Measurements from ENCODE around the gene KRTAP29-1. TPM values are rescaled to one million over a fixed set of nuclear protein-coding genes. Genes with fewer than 3 reads are reported as not detected.
"Not testable (repeated sequence)": the region's sequence is repeated elsewhere in the genome, so short reads cannot be mapped to it uniquely, and the experiment has no call there.

The KRTAP29-1 gene
- total RNA-seq, 3 donors from 2014 or later (not counting 1 experiment from before 2014, with no cell fraction given) = not detected

DNA sequence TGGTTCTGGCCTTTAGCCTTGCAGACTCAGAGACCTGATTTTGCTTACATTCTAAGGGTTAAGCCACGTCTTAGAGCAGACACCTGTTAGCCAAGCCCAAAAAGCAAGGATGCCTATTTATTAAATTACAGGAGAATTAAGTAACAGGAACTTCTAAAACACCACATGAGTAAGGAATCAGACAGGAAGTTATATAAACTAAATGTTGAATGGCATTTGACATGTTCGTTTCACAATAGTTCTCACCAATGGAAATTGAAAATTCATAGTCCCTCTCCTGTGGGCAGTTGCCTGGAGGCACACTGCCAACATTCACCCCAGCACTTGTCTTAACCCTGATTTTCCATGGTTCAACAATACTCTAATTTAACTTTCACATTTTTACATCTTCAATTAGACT lies 18.1 kb downstream of the KRTAP29-1 start:
- 13% methylated on average over 2 of the region's 2 CpGs for WGBS (ENCODE audit: insufficient coverage)
- ATAC-seq = no peak
- no peaks in the 10 kb centered on the region for H3K4me1 Mint-ChIP-seq
- no peak overlapping the region for H3K27ac Mint-ChIP-seq
- DNase-seq = peak in 1 of 2 donors; percentile 4
- Histone ChIP-seq H3K4me1 (ENCODE audit: control insufficient read depth, insufficient read depth, low read length) (no peaks in the 10 kb centered on the region), H3K27ac (ENCODE audit: low read length) (no peak overlapping the region), H3K36me3 (ENCODE audit: control insufficient read depth, insufficient read depth, low read length) (no peaks in the 10 kb centered on the region), H3K27me3 (ENCODE audit: control insufficient read depth, insufficient read depth, low read length) (no peaks in the 10 kb centered on the region), H3K9me3 (ENCODE audit: control insufficient read depth, insufficient read depth, low read length) (no peaks in the 10 kb centered on the region), H3K4me3 (ENCODE audit: low read length) (no peak overlapping the region)
- H3K4me3 Mint-ChIP-seq = no peak overlapping the region
- peaks cover 14 to 35% of the 10 kb centered on the region in 2 donors for H3K27me3 Mint-ChIP-seq (ENCODE audit: low read depth in 2 of 2)
- H3K9me3 Mint-ChIP-seq = no peaks in the 10 kb centered on the region
- intact Hi-C loops (cut with micrococcal nuclease) = no loop called here
- TF ChIP-seq, protein P1, sequence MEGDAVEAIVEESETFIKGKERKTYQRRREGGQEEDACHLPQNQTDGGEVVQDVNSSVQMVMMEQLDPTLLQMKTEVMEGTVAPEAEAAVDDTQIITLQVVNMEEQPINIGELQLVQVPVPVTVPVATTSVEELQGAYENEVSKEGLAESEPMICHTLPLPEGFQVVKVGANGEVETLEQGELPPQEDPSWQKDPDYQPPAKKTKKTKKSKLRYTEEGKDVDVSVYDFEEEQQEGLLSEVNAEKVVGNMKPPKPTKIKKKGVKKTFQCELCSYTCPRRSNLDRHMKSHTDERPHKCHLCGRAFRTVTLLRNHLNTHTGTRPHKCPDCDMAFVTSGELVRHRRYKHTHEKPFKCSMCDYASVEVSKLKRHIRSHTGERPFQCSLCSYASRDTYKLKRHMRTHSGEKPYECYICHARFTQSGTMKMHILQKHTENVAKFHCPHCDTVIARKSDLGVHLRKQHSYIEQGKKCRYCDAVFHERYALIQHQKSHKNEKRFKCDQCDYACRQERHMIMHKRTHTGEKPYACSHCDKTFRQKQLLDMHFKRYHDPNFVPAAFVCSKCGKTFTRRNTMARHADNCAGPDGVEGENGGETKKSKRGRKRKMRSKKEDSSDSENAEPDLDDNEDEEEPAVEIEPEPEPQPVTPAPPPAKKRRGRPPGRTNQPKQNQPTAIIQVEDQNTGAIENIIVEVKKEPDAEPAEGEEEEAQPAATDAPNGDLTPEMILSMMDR (IDR thresholded peaks at IDR 0.05) = no peak
- H3K36me3 Mint-ChIP-seq = no peaks in the 10 kb centered on the region

DNA sequence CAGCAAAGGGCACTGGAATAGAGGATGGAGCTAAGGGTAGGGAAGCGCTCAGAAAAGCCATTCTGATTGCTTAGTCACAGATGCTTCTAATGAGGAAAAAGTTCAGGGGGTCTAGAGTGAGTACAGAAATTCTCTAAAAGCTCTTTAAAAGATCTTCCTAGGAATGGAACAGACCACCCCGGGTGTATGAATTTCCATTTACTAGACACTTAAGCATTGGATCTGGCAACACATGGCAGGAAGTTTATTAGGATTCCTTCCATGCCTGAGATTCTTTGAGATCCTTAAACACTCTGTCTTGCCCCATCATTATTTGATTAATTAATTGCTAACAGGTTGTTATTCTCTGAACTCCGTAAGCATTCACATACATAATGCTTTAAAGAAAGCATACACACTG lies 18.6 kb downstream of the KRTAP29-1 start:
- intact Hi-C loops (cut with micrococcal nuclease) = no loop called here
- no peaks in the 10 kb centered on the region for H3K27me3 ChIP-seq (ENCODE audit: control insufficient read depth, insufficient read depth, low read length)
- ATAC-seq (no peak), DNase-seq (peak in 1 of 2 donors; percentile 1)
- Mint-ChIP-seq H3K4me1 (no peaks in the 10 kb centered on the region), H3K27ac (no peak overlapping the region), H3K27me3 (ENCODE audit: low read depth in 2 of 2) (peaks cover 16 to 40% of the 10 kb centered on the region in 2 donors), H3K36me3 (no peaks in the 10 kb centered on the region), H3K4me3 (no peak overlapping the region), H3K9me3 (no peaks in the 10 kb centered on the region)
- 86% methylated on average over 2 of the region's 3 CpGs for WGBS (ENCODE audit: insufficient coverage)
- H3K27ac ChIP-seq (ENCODE audit: low read length) = no peak overlapping the region
- H3K4me1 ChIP-seq (ENCODE audit: control insufficient read depth, insufficient read depth, low read length) = no peaks in the 10 kb centered on the region
- TF ChIP-seq, protein P1 (IDR thresholded peaks at IDR 0.05) = no peak
- no peaks in the 10 kb centered on the region for H3K36me3 ChIP-seq (ENCODE audit: control insufficient read depth, insufficient read depth, low read length)
- H3K4me3 ChIP-seq (ENCODE audit: low read length) = no peak overlapping the region
- H3K9me3 ChIP-seq (ENCODE audit: control insufficient read depth, insufficient read depth, low read length) = no peaks in the 10 kb centered on the region

DNA sequence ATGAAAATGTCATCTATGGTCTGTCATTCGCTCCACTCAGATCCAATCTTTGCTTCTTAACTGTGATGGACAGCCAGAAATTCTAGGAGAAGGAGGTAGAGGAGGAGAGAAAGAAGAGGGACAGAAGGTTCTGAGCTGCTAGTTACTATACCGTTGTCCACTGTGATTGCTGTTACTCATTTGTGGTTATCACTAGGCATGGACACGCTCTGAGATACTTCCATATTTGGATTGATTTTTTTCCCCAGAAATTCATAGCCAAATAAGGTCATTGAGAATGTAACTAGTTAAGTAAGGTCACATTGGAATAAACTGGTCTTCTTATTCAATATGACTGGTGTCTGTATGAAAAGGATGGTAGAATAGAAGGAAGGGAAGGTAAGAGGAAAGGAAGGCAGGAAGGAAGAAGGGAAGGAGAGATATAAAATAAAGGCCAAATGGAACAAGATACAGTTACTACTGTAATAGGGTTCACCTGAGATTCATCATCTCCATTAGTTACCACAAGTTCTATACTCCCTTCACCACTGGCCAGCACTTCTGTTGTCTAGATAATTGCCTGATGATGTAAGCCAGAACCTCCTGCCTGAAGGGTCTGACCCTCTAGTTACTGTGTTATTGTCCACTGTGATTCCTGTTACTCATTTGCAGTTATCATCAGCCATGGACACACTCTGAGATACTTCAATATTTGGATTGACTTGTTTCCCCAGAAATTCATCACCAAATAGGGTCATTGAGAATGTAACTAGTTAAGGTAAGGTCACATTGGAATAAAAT lies 24.3 kb downstream of the KRTAP29-1 start:
- Histone ChIP-seq H3K27ac (ENCODE audit: low read length) (no peak overlapping the region), H3K4me1 (ENCODE audit: control insufficient read depth, insufficient read depth, low read length) (no peaks in the 10 kb centered on the region), H3K4me3 (ENCODE audit: low read length) (no peak overlapping the region), H3K36me3 (ENCODE audit: control insufficient read depth, insufficient read depth, low read length) (no peaks in the 10 kb centered on the region), H3K27me3 (ENCODE audit: control insufficient read depth, insufficient read depth, low read length) (peaks cover 4% of the 10 kb centered on the region), H3K9me3 (ENCODE audit: control insufficient read depth, insufficient read depth, low read length) (no peaks in the 10 kb centered on the region)
- ATAC-seq = no peak
- H3K4me1 Mint-ChIP-seq = no peaks in the 10 kb centered on the region
- no peaks in the 10 kb centered on the region for H3K36me3 Mint-ChIP-seq
- intact Hi-C loops (cut with micrococcal nuclease) = no loop called here
- H3K27ac Mint-ChIP-seq = no peak overlapping the region
- H3K27me3 Mint-ChIP-seq (ENCODE audit: low read depth in 2 of 2) = peaks cover 20 to 54% of the 10 kb centered on the region in 2 donors
- H3K4me3 Mint-ChIP-seq = no peak overlapping the region
- 94% methylated on average over 3 of the region's 3 CpGs for WGBS (ENCODE audit: insufficient coverage)
- no peaks in the 10 kb centered on the region for H3K9me3 Mint-ChIP-seq
- DNase-seq = peak in 1 of 2 donors; percentile 0
- TF ChIP-seq, protein P1 (IDR thresholded peaks at IDR 0.05) = no peak

DNA sequence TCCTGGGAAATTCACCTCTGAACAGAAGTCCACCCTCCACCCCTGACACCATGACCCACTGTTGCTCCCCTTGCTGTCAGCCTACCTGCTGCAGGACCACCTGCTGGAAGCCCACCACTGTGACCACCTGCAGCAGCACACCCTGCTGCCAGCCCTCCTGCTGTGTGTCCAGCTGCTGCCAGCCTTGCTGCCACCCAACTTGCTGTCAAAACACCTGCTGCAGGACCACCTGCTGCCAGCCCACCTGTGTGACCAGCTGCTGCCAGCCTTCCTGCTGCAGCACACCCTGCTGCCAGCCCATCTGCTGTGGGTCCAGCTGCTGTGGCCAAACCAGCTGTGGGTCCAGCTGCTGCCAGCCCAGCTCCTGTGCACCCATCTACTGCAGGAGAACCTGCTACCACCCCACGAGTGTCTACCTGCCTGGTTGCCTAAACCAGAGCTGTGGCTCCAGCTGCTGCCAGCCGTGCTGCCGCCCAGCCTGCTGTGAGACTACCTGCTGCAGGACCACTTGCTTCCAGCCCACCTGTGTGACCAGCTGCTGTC lies 26.9 kb downstream of the KRTAP29-1 start, which contains the start of gene KRTAP9-7:
TSS of gene KRTAP9-7 (plus strand) at position 51 of the 543 bp plus-strand sequence. CDS start at position 51, 0 bp downstream.
- H3K27ac Mint-ChIP-seq; H3K4me3 Mint-ChIP-seq; H3K4me1 ChIP-seq (ENCODE audit: control insufficient read depth, insufficient read depth, low read length); H3K9me3 ChIP-seq (ENCODE audit: control insufficient read depth, insufficient read depth, low read length); H3K27ac ChIP-seq (ENCODE audit: low read length); H3K36me3 Mint-ChIP-seq; H3K36me3 ChIP-seq (ENCODE audit: control insufficient read depth, insufficient read depth, low read length); ATAC-seq; H3K27me3 ChIP-seq (ENCODE audit: control insufficient read depth, insufficient read depth, low read length); H3K4me1 Mint-ChIP-seq; H3K9me3 Mint-ChIP-seq; H3K4me3 ChIP-seq (ENCODE audit: low read length): not testable (repeated sequence)
- DNase-seq = peak in 1 of 2 donors; percentile 1
- peaks cover 20 to 39% of the 10 kb centered on the region in 2 donors for H3K27me3 Mint-ChIP-seq (ENCODE audit: low read depth in 2 of 2)
- intact Hi-C loops (cut with micrococcal nuclease) = loop anchor here (1.0 kb wide), 1 partner anchor 11 kb away; no protein-coding TSS in a partner anchor
- WGBS (ENCODE audit: insufficient coverage) = 87% methylated on average over 3 of the region's 3 CpGs
